AG09309 (cell line): ENCODE results near the gene NR3C1.

Experiments used
- DNase-seq: peaks from one replicate; pipeline ENCODE4 v3.0.0-alpha.2; 2010; ENCODE audit warnings: low read depth
- H3K4me3 ChIP-seq: 2 replicates; pipeline ENCODE4 v1.5.1; 2011; ENCODE audit warnings: mild to moderate bottlenecking, low read depth, low read length, moderate library complexity; ENCODE audit not compliant: control insufficient read depth
- CTCF ChIP-seq: IDR thresholded peaks from 2 replicates; pipeline ENCODE4 v1.5.1; 2011; ENCODE audit warnings: mild to moderate bottlenecking, low read depth, low read length, inconsistent platforms; ENCODE audit not compliant: insufficient read depth, control insufficient read depth; ENCODE audit errors: missing control alignments

Gene NR3C1

GRCh38 chr5:143384865-143385657 is 18.4 kb downstream of the NR3C1 start:
- no peak for DNase-seq
- no peak for TF ChIP-seq CTCF
- H3K4me3 ChIP-seq, result no peak overlapping the region

- no peak for DNase-seq
- no peak for TF ChIP-seq CTCF
- no peak overlapping the region for H3K4me3 ChIP-seq
These were observed 19.5 kb downstream of the NR3C1 start for GRCh38 chr5:143383988-143384387.

- H3K4me3 ChIP-seq, result no peak overlapping the region
- DNase-seq, result no peak
- no peak for TF ChIP-seq CTCF
These were observed 23.9 kb downstream of the NR3C1 start for GRCh38 chr5:143379606-143380005.

GRCh38 chr5:143376911-143377813 is 26.3 kb downstream of the NR3C1 start:
- TF ChIP-seq CTCF, result no peak
- no peak overlapping the region for H3K4me3 ChIP-seq
- no peak for DNase-seq

- no peak overlapping the region for H3K4me3 ChIP-seq
- no peak for TF ChIP-seq CTCF
- DNase-seq, result no peak
These were observed 27.2 kb downstream of the NR3C1 start for GRCh38 chr5:143376195-143376779.

GRCh38 chr5:143374496-143375217 is 28.8 kb downstream of the NR3C1 start:
- no peak for DNase-seq
- TF ChIP-seq CTCF, result no peak
- no peak overlapping the region for H3K4me3 ChIP-seq
